ENCODE measurements around the gene RIOK3. TPM values are rescaled to one million over a fixed set of nuclear protein-coding genes. Genes with fewer than 3 reads are reported as not detected.

RIOK3 gene
- total RNA-seq, 1 experiment from 2014 or later, result 41.4 TPM

GRCh38 chr18:23459530-23459921, 6.4 kb downstream of the RIOK3 start:
- intact Hi-C loops (cut with micrococcal nuclease), result no loop called here
- ChIA-PET CTCF (no interaction called here), POLR2A (ENCODE audit: unreplicated experiment) (no interaction called here)
- ATAC-seq (no peak), DNase-seq (no peak)
- no peak overlapping the region for H3K9ac ChIP-seq (ENCODE audit: low read length)
- peaks cover 8% of the 10 kb centered on the region for H3K4me1 ChIP-seq (ENCODE audit: insufficient read depth, low read length)
- H3K4me2 ChIP-seq (ENCODE audit: low read length), result no peak overlapping the region
- BruUV-seq (replicated peaks), result no TSS peak
- no peaks in the 10 kb centered on the region for H3K9me3 ChIP-seq (ENCODE audit: low read length)
- peaks cover 62% of the 10 kb centered on the region for H4K20me1 ChIP-seq (ENCODE audit: low read length)
- H3K36me3 ChIP-seq (ENCODE audit: low read depth, low read length), result peaks cover 23% of the 10 kb centered on the region
- no peak for TF ChIP-seq CTCF (conservative IDR thresholded peaks at IDR 0.05; ENCODE audit: low read depth, low read length)
- TF ChIP-seq EZH2phosphoT487 (IDR thresholded peaks at IDR 0.05; ENCODE audit: borderline replicate concordance, low read length), result no peak
- no peak for TF ChIP-seq EZH2 (IDR thresholded peaks at IDR 0.05; ENCODE audit: low read length, unreplicated experiment)
- no peak overlapping the region for H2AFZ ChIP-seq (ENCODE audit: low read length)
- H3K4me3 ChIP-seq (ENCODE audit: low read length), result no peak overlapping the region
- no peaks in the 10 kb centered on the region for H3F3A ChIP-seq (ENCODE audit: low read length, unreplicated experiment)
- H3K27ac ChIP-seq (ENCODE audit: low read length), result no peak overlapping the region
- no peaks in the 10 kb centered on the region for H3K27me3 ChIP-seq (ENCODE audit: low read length)
- peaks cover 79% of the 10 kb centered on the region for H3K79me2 ChIP-seq (ENCODE audit: low read length)
- H3K9me2 ChIP-seq (replicated peaks; ENCODE audit: low read length), result no peaks in the 10 kb centered on the region

GRCh38 chr18:23460285-23461273, 7.5 kb downstream of the RIOK3 start:
- TF ChIP-seq EZH2 (IDR thresholded peaks at IDR 0.05; ENCODE audit: low read length, unreplicated experiment) (no peak), EZH2phosphoT487 (IDR thresholded peaks at IDR 0.05; ENCODE audit: borderline replicate concordance, low read length) (no peak), CTCF (conservative IDR thresholded peaks at IDR 0.05; ENCODE audit: low read depth, low read length) (no peak)
- CTCF ChIA-PET, result no interaction called here
- H3K36me3 ChIP-seq (ENCODE audit: low read depth, low read length), result peaks cover 31% of the 10 kb centered on the region

GRCh38 chr18:23462876-23463275, 9.8 kb downstream of the RIOK3 start:
- DNase-seq, result no peak
- no peak overlapping the region for H3K4me3 ChIP-seq (ENCODE audit: low read length)
- POLR2A ChIA-PET (ENCODE audit: unreplicated experiment), result interaction anchor here (0.6 kb wide), 2 partner anchors 9 to 10 kb away, joined by 3 to 4 read pairs; partner anchors contain the start of gene RIOK3
- H3K36me3 ChIP-seq (ENCODE audit: low read depth, low read length), result peaks cover 46% of the 10 kb centered on the region
- H3F3A ChIP-seq (ENCODE audit: low read length, unreplicated experiment), result peaks cover 4% of the 10 kb centered on the region
- no peaks in the 10 kb centered on the region for H3K9me3 ChIP-seq (ENCODE audit: low read length)
- no peak overlapping the region for H2AFZ ChIP-seq (ENCODE audit: low read length)
- no peak for TF ChIP-seq EZH2 (IDR thresholded peaks at IDR 0.05; ENCODE audit: low read length, unreplicated experiment)
- TF ChIP-seq EZH2phosphoT487 (IDR thresholded peaks at IDR 0.05; ENCODE audit: borderline replicate concordance, low read length), result no peak
- TF ChIP-seq CTCF (conservative IDR thresholded peaks at IDR 0.05; ENCODE audit: low read depth, low read length), result no peak
- no peak for ATAC-seq
- BruUV-seq (replicated peaks), result no TSS peak
- no peaks in the 10 kb centered on the region for H3K9me2 ChIP-seq (replicated peaks; ENCODE audit: low read length)
- H3K79me2 ChIP-seq (ENCODE audit: low read length), result peaks cover 45% of the 10 kb centered on the region
- intact Hi-C loops (cut with micrococcal nuclease), result no loop called here
- no peak overlapping the region for H3K4me2 ChIP-seq (ENCODE audit: low read length)
- no peak overlapping the region for H3K9ac ChIP-seq (ENCODE audit: low read length)
- H3K27ac ChIP-seq (ENCODE audit: low read length), result no peak overlapping the region
- H3K4me1 ChIP-seq (ENCODE audit: insufficient read depth, low read length), result no peaks in the 10 kb centered on the region
- H3K27me3 ChIP-seq (ENCODE audit: low read length), result no peaks in the 10 kb centered on the region
- H4K20me1 ChIP-seq (ENCODE audit: low read length), result peaks cover 44% of the 10 kb centered on the region
- CTCF ChIA-PET, result no interaction called here

More at GRCh38 chr18:23460285-23461273, 7.5 kb downstream of the RIOK3 start:
- no peak overlapping the region for H3K4me3 ChIP-seq (ENCODE audit: low read length)
- H3K27me3 ChIP-seq (ENCODE audit: low read length), result no peaks in the 10 kb centered on the region
- H3K9me2 ChIP-seq (replicated peaks; ENCODE audit: low read length), result no peaks in the 10 kb centered on the region
- peaks cover 59% of the 10 kb centered on the region for H4K20me1 ChIP-seq (ENCODE audit: low read length)
- H3K4me2 ChIP-seq (ENCODE audit: low read length), result no peak overlapping the region
- H3F3A ChIP-seq (ENCODE audit: low read length, unreplicated experiment), result peaks cover under 1% of the 10 kb centered on the region
- H2AFZ ChIP-seq (ENCODE audit: low read length), result no peak overlapping the region
- POLR2A ChIA-PET (ENCODE audit: unreplicated experiment), result no interaction called here
- ATAC-seq, result no peak; the same call in 1 of the 2 replicates
- no TSS peak for BruUV-seq (replicated peaks)
- H3K4me1 ChIP-seq (ENCODE audit: insufficient read depth, low read length), result no peaks in the 10 kb centered on the region
- H3K9ac ChIP-seq (ENCODE audit: low read length), result no peak overlapping the region
- H3K9me3 ChIP-seq (ENCODE audit: low read length), result no peaks in the 10 kb centered on the region
- H3K79me2 ChIP-seq (ENCODE audit: low read length), result peaks cover 68% of the 10 kb centered on the region
- DNase-seq, result no peak
- no peak overlapping the region for H3K27ac ChIP-seq (ENCODE audit: low read length)
- intact Hi-C loops (cut with micrococcal nuclease), result no loop called here
